COLO829 (cell line): ENCODE data around the gene KIF13A.
"Not testable (repeated sequence)": the region's sequence is repeated elsewhere in the genome, so short reads cannot be mapped to it uniquely, and the experiment has no call there.

Experiments
- DNase-seq: peaks from one replicate; pipeline ENCODE4 v3.0.0; 2012; ENCODE audit warnings: low spot score

Gene KIF13A

DNA sequence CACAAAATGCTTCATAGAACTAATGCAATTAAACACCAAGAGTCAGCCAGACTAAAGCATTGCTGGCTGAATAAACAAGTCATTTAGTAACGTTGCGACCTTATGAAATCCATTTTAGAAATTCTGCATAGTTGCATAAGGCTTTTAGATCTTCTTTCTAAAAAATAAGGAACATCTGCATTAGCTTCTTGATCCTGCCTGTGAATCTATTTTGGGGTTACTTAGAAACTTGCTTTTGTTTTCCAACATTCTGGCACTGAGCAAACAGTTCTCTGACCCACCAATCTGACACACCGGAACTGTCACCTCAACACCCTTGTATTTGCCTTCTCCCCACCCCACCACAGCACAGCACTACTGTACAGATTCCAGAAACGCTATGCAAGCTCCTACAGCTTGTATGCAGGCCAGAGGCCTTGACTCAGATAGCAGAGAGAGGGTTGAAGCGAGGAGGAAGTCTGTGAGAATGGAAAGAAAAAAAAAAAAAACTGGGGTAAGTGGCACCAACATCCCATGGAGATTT, 55.0 kb downstream of the KIF13A start:
- DNase-seq, result no peak

DNA sequence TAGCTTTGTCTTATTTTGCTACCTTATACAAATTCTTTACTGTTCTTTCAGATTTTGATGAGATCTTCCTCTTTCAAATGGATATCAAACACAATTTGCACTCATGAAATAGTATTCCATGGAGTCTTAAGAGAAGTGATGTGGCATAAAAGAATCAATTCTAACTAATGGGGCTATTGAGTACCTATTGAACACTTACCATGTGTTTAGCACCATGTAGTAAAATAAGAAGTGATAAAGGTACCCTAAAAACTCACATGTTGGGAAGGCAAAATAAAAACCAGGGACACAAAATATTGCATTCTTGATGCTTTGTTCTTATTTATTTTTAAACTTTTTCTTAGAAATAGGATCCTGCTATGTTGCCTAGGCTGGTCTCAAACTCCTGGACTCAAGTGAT, 56.2 kb downstream of the KIF13A start:
- DNase-seq, result no peak

DNA sequence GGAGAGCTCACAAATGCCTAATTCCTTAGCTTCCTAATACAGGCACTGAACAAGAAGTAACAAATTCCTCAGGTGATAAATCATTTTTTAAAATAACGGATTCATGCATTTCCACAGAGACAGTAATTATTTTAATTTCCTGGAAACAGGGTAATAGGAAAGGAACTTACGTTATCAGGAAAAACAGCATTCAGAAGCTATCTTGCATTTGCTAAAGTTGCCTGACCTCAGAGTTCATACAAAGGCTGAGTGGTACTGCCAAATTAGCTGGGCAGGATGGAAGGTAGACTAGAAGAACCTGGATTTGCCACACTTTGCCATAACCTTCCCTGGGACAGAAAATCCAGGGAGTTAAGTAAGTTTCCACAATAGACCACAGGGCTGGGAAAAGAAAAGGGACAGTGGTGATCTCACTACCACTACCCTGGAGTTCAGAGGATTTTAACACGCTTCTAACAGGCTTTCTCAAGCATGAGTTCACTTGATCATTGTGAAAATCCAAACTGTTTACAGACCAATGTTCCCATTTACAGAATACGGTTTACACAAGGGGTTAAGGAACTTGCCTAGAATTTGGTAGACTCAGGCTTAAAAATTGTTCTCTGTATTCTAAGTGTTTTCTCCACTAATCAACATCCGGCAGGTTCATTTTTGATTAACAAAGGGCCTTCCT, 57.0 kb downstream of the KIF13A start:
- no peak for DNase-seq

DNA sequence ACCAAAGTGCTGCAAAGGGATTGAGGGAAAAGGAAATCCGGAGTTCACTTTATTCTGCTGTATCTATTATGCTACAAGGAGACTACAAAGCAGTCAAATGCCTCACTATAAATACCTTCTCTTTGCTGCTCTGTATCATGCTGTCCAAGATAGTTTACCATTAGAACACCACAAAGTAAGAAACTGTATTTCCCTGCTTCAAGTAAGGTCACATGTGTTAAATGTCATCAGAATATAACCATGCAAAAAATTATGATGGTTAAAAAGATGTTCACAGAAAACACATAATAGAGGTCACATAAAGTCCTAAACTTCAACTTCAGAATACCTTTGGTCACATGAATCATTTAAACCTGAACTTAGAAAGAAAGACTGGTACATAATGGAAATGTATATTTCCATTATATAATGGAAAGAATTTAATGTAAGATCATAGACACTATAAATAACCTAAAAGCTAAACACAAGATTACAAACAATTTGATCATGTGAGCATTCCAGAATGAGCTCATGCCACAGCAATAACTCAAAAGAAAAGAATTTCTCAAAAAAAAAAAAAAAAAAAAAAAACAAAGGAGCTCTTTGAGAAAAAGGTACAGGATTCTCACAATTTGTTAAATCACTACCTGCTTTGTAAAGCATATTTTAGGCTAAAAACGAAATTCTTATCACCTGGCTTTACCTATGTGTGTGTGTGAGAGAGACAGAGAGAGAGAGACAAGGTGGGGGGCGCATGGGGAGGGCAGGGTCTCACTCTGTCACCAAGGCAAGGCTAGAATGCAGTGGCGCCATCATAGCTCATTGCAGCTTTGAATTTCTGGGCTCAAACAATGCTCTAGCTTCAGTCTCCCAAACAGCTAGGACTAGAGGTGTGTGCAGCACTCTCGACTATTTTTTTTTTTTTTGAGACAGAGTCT, 58.7 kb downstream of the KIF13A start:
- peak; percentile 84 for DNase-seq

DNA sequence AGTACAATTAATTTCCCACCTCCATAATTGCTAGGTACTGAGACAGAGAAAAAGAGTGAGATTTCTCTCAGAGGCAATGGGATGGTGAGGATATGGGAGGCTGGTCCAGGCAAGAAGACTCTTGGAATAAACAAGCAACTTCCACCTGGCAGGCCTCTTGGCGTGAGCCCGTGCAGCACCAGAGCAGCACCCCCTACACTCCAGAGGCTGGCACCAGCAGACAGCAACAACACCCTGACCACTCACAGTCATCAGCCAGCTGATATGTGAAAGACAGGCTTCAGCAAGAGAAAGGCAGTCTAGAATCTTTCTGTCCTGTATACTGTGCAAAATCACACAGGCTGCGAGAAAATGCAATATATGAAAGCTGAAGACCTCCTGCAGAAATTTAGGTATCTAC, 59.7 kb downstream of the KIF13A start:
- no peak for DNase-seq

DNA sequence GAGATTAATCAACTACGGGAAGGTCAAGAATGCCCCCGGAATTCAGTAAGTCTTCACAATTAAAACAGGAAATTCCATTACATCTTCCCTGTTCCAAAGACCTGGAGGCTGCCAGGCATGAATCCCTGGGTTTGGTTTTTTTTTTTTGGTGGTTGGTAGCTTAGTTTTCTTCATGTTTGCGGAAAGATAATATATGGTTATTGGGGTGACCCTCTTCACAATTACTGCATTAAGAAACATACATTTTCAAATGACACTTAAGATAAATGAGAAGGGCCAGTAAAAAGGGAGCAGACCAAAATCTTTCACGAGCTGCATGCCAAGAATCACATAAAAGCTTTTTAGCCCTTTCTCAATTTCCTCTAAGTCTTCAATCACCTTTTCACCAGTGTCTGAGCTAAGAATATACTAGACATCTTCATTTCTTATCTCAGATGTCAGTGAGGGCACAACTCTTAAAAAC, 64.0 kb downstream of the KIF13A start:
- no peak for DNase-seq

DNA sequence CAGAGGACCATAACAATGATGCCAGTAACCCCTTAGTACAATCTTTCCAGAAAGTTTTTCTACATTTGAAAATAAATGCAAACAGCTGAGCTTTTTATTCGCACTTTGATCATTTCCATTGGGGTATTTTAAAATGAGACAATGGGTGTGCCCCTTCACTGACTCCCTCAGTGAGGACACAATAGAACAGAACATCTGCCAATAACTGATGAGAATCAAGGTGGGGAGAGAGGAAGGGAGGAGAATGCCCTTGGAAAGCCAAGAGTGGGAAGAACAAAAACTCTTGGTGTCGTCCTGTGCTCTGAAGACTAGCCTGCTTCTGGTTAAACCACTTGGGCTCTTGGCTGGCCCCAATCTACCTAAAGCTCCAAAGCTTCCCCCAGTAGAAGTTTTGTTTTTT, 66.0 kb downstream of the KIF13A start:
- DNase-seq, result no peak

DNA sequence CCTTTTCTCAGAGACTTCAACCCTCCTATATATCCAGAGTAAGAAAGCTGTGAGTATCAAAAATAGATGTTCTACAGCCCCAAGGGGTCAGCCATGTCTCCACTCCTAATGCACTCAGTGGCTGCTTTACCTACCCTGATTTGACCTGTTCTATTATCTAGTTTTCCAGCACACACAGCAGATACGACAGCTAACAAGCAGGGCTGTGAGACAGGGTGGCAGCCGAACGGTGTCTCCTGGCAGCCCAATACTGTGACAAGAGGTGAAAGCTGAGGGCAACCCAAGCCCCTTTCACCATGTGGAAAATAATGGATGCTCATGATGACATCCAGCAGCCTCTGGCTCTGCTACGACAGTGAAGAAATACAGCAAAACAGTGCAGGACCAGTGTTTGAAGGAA, 67.9 kb downstream of the KIF13A start:
- no peak for DNase-seq

DNA sequence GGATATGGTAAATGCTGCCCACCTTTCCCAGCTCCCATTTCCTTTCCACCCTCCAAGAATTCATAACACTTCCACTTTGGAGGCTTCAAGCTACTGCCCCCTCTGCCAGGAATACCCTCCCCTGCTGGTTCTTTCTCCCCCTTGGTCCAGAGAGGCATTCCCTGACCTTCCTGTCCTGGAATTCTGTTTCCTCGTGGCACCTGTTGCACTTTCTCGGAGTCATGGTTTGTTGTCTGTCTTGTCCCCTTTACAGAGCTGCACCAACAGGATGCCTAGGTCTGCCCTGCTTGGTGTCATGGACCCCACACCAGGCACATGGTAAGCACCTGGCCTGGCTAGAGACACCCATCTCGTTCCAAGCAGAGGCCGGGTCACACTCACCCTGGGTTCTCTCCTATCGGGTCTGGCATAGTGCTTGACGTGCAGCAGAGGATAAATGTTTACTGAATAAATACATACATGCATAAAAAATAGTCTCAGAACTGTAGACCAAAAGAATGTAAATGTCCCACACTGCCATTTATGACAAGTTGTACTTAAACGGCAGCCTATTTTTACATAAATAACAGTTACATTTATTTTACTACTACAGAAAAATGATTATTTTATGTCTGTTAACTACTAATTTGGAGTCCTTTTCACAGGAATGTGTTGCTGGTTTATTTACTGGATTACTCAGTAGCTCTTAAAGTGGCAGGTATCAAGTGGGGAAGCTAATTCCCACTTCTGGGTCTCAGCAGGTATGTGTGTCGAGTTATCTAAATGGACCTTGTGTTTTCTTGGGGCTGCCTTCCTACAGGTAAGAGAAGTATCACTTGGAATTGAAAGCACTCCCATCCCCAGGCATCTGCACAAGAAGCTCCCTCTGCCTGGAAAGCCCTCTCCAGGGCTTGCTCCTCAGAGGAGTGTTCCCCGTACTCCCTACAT, 69.3 kb downstream of the KIF13A start:
- DNase-seq, result no peak

DNA sequence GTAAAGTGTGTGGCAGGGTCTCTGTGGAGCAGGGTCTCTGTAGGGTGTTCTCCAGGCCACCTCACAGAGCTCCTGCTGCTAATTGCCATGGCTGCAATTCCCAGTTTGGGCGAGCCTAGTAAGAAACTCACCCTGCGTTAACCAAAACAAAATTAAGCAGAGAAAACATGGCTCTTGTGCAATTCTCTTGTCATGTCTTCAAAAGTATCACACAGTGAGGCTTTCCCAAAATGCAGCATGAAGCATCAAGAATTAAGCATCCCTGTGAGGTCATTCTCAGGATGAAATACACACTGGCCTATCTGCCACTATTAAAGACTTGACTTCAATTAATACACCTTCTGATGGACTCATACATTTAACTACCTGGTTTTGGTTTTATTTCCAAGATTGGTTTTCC, 72.8 kb downstream of the KIF13A start:
- DNase-seq, result no peak

DNA sequence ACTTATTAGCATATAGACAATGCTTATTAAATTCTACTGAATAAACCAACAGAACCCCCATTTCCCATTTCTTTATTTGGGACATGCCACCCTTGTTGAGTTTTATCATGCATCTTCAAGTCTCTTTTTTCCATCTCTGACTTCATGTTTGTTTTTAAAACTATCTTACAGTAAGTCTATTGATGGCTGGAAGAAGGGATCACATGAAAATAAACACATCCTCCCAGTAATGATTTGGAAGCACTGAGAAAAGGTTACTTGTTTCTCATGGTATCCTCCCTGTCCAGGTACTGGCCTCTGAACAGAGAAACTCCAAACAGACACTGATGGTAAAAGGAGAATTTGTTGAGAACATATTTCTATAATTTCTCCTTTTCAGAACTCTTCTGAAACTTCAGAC, 74.9 kb downstream of the KIF13A start:
- DNase-seq, result peak; percentile 51

DNA sequence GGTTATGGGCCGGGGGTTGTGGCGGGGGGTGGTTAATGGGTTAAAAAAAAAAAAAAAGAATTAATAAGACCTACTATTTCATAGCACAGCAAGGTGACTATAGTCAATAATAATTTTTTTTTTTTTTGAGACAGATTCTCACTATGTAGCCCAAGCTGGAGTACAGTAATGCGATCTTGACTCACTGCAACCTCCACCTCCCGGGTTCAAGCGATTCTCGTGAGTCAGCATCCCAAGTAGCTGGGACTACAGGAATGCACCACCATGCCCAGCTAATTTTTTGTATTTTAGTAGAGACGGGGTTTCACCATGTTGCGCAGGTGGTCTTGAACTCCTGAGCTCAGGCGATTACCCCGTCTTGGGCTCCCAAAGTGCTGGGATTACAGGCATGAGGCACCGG, 75.8 kb downstream of the KIF13A start:
- not testable (repeated sequence) for DNase-seq

DNA sequence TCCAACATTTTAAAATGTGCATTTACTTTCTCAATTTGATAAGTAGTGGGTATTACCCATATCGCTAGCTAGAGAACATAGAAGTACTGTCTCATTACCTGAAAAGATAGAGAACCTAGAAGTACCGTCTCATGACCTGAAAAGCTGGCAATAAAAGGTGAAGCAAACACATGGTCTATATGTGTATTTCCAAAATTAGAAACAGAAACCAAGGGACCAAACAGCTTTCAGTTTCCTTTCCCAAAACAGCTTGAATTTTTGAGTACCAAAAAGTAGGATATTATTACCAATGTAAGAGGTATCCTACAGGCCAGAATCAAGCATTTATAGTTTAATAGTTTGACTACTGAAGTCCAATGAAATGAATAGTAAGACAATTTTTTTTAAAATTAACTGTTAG, 77.2 kb downstream of the KIF13A start:
- DNase-seq, result no peak

DNA sequence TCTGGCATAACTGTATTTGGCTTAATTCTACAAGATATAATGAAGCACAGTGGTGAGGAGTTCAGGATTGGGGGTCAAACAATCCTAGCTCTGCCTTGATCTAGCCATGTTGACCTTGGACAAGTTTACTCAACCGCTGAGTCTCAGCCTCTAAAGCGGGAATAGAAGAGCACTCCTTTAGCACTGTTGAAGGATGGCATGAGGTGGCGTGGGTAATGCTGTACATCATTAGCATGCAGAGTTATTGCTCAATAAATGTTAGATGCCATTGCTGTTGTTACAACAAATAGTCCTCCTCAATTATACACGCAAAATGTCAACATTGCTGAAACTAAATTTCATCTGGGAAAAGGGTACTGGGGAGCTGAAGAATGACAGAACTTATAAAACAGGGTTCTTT, 78.6 kb downstream of the KIF13A start:
- DNase-seq, result no peak

DNA sequence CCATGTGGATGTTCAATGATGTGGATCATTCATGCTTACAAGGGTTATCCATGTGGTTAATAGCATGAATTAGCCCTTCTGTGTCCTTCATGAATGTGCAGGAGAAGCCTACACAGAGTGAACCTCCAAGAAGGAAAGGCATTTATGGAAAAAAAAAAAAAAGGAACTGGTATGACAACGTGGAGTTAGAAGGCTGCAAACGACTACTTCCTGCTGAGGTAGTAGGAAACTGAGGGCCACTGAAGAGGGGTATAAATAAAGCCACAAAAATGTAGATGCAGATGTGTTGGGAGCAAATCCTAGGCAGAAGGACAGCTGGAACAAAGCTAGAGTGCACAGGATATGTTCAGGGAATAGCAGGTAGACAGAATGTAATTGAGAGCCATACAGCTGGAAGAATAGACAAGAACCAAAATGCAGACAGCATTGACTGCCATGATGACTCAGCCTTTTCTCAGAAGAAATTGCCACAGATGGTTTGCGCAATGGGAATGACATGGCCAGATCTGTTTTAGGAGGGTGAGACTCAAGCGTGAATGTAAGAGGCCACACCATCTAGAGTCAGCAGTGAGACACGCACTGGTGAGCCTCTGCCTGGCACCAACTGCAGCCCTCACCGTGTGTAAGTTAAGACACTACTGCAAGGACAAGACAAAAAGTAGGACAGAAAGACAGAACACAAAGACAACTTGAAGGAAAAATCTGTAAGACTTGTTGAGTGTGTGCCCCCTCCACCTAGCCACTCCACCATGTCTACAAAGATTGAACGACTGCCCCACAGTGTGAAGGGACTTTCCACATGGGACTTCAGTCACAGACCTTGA, 79.8 kb downstream of the KIF13A start:
- peak; percentile 35 for DNase-seq

DNA sequence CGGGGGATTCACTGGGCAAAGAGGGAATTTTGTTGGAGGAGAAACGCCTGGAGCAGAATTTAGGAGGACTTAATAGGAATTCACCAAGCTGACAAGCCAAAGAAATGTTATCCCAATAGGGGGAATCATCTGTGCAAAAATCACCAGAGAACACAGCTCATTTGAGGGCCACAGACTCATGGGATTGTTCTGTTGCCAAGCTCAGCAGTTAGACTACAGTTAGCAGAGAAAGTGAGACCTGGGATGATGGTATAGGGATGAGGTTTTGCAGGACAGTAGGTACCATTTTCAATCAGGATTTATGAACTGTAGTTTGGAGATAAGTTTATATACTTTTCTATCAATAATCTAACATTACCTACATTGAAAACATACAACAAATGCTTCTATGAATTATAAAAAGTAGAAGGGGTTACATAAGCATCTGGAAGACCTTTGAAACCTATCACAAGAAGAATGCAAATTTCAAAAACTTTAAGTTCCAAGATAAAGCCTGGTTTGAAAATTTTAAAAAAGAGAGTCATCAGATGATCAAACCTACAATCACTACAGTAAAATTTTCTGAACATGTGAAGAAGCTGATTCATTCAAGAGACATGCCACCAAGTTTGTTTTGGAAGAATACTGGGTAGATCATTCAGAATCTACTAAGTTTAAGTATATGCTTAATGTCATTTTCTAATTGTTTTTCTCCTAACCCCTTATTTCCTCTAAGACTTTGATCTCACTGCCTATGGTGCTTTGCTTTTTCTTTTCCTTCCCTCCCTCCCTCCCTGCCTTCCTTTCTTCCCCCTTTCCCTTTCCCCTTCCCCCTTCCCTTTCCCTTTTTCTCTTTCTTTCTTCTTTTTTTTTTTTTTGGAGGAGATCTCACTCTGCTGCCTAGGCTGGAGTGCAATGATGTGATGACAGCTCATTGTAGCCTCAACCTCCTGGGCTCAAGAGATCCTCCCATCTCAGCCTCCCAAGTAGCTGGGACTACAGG, 81.5 kb downstream of the KIF13A start:
- no peak for DNase-seq

DNA sequence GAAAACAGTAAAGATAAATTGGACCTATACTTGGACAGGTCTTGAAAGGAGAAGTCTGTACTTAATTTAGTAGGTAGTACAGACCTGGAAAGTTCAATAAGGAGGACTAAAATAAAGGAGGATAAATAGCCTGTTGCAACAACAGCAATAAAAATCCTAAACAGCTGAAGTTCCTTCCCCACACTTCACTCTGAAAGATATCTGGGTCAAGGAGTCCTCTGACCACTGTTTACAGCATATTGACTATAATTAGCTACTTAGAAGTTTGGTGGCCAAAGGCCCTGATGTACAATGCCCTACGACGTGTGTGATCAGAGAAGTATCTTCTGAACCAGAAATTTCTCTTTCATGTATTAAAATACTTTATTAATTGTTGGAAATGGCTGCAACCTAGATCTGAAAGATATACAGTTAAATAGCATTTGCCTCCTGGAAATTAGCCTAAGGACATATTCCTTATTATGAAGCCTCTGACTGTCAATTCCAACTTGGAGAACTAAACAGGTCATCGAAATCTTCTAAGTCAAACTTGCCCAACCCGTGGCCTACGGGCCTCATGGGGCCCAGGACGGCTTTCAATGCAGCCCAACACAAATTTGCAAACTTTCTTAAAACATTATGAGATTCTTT, 82.8 kb downstream of the KIF13A start:
- no peak for DNase-seq

DNA sequence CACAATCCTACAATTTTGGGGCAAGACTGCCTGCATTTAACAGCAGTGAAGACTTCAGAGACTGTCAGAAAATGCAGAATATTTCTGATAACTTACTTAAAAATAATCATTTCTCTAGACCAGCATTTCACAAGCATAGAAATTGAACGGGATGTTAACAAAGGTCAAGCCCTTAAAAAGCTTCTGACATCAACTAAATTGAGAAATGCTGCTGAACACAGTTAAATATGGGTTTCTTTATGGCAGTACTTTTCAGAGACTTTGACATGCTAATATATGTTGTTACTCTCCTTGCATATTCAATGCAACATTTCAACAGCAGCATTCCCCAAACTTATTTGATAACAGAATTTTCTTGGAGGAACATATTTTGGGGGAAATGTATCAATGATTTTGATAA, 84.5 kb downstream of the KIF13A start:
- no peak for DNase-seq

DNA sequence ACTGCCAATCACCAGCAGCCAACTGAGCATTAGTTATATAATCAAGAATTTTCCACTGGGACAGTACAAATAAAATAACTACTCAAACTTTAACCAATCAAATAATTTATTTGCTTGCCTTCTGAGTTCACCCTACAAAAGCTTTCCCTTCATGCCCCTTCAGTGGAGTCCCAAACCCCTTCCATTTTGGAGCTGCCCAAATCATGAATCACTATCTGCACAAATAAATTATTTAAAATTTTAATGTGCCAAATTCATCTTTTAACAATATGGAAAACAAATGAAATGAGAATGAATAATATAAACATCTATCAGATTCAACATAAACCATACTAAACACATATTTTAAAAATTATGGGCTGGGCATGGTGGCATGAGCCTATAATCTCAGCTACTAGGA, 85.9 kb downstream of the KIF13A start:
- no peak for DNase-seq

DNA sequence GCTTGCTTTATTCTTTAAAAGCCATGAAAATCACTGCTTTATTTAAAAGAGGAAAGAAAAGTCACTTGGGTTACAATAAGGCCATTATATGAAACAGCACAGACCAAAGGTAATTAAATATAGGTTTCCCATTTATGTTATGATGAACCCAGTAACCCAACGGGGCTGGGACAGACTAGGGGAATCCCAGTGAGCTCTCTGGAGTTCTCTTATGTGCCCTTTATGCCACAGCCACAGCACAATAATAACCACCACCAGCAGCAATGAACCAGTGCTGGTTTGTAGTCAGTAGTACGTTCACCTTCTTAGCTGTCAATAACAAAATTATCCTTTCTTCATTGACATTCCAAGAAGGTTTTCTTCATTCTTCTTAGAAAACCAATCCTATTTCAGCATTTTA, 87.4 kb downstream of the KIF13A start:
- no peak for DNase-seq
